Mesodermal cell (in vitro differentiated cells): ENCODE data around the gene PPP1R13L. TPM values are rescaled to one million over a fixed set of nuclear protein-coding genes. Genes with fewer than 3 reads are reported as not detected.

Experiments used
- H3K27ac ChIP-seq: 2 replicates; pipeline ENCODE4 v1.7.0; 2013; ENCODE audit warnings: mild to moderate bottlenecking, low read depth, low read length, moderate library complexity; ENCODE audit not compliant: severe bottlenecking
- H3K36me3 ChIP-seq: 2 replicates; pipeline ENCODE4 v1.7.1; 2013; ENCODE audit warnings: mild to moderate bottlenecking, low read length, moderate library complexity; ENCODE audit not compliant: control insufficient read depth, insufficient read depth
- H3K4me1 ChIP-seq: one replicate; pipeline ENCODE4 v1.7.1; 2013; ENCODE audit warnings: mild to moderate bottlenecking, low read length; ENCODE audit not compliant: insufficient read depth, control insufficient read depth, poor library complexity, severe bottlenecking
- H3K4me3 ChIP-seq: 2 replicates; pipeline ENCODE4 v1.7.0; 2013; ENCODE audit warnings: low read length, control low read depth, mild to moderate bottlenecking; ENCODE audit not compliant: insufficient read depth, poor library complexity, severe bottlenecking; ENCODE audit errors: extremely low read depth
- H3K9me3 ChIP-seq: 2 replicates; pipeline ENCODE4 v1.7.1; 2013; ENCODE audit warnings: mild to moderate bottlenecking, low read length, moderate library complexity; ENCODE audit not compliant: control insufficient read depth
- WGBS, 2 experiments: methylation state at CpG; one replicate each; pipeline ENCODE4 v1.1.5; 2013; ENCODE audit warnings: missing lambda C conversion rate in 2 of 2; ENCODE audit not compliant: insufficient coverage in 2 of 2; 5-methylcytosine and 5-hydroxymethylcytosine counted together
- polyA plus RNA-seq, 2 experiments: library from polyadenylated mRNA; stranded (reverse); fragments of 50-300 nt; gene quantifications; one replicate each; pipeline ENCODE4 v1.2.3, GENCODE V29; 2013

Gene PPP1R13L, protein sequence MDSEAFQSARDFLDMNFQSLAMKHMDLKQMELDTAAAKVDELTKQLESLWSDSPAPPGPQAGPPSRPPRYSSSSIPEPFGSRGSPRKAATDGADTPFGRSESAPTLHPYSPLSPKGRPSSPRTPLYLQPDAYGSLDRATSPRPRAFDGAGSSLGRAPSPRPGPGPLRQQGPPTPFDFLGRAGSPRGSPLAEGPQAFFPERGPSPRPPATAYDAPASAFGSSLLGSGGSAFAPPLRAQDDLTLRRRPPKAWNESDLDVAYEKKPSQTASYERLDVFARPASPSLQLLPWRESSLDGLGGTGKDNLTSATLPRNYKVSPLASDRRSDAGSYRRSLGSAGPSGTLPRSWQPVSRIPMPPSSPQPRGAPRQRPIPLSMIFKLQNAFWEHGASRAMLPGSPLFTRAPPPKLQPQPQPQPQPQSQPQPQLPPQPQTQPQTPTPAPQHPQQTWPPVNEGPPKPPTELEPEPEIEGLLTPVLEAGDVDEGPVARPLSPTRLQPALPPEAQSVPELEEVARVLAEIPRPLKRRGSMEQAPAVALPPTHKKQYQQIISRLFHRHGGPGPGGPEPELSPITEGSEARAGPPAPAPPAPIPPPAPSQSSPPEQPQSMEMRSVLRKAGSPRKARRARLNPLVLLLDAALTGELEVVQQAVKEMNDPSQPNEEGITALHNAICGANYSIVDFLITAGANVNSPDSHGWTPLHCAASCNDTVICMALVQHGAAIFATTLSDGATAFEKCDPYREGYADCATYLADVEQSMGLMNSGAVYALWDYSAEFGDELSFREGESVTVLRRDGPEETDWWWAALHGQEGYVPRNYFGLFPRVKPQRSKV
- polyA plus RNA-seq (2013, experiment 1 of 2) = 32.4 TPM
- 27.7 TPM for polyA plus RNA-seq (2013, experiment 2 of 2)

GRCh38 chr19:45404557-45405434, at the start of gene PPP1R13L:
PPP1R13L (minus strand) TSS chr19:45405069; CDS start chr19:45398318, 6,751 bp downstream.
- 2 to 3% methylated on average over 40 to 45 of the region's 46 CpGs for WGBS, 2 experiments
- Histone ChIP-seq H3K36me3 (peaks cover 25% of the 10 kb centered on the region), H3K4me1 (peaks cover 20% of the 10 kb centered on the region), H3K27ac (peak within 1 kb of the TSS; percentile 99), H3K9me3 (no peaks in the 10 kb centered on the region), H3K4me3 (peak within 1 kb of the TSS; percentile 86)

DNA sequence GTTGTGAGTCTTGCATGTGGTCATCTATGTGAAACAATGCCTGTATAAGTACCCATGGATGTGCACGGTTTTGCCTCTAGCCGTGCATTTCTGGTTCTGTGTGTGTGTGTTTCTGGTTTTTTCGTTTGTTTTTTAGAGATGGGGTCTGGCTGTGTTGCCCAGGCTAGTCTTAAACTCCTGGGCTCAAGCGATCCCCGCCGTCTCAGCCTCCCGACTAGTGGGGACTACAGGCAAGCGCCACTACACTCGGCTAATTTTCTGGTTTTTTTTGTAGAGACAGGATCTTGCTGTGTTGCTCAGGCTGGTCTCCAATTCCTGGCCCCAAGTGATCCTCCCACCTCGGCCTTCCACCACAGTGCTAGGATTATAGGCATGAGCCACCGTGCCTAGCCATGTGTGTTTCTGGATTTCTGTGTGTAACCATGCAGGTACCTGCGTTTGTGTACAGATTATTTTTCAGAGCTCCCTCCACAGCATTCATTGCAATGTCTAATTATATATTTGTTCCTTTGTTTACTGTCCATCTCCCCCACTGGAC, 47.0 kb upstream of the PPP1R13L start:
- Histone ChIP-seq H3K27ac (no peak overlapping the region), H3K4me3 (no peak overlapping the region), H3K9me3 (no peaks in the 10 kb centered on the region), H3K36me3 (no peaks in the 10 kb centered on the region), H3K4me1 (peaks cover 26% of the 10 kb centered on the region)
- 93 to 95% methylated on average over 9 of the region's 12 CpGs for WGBS, 2 experiments

DNA sequence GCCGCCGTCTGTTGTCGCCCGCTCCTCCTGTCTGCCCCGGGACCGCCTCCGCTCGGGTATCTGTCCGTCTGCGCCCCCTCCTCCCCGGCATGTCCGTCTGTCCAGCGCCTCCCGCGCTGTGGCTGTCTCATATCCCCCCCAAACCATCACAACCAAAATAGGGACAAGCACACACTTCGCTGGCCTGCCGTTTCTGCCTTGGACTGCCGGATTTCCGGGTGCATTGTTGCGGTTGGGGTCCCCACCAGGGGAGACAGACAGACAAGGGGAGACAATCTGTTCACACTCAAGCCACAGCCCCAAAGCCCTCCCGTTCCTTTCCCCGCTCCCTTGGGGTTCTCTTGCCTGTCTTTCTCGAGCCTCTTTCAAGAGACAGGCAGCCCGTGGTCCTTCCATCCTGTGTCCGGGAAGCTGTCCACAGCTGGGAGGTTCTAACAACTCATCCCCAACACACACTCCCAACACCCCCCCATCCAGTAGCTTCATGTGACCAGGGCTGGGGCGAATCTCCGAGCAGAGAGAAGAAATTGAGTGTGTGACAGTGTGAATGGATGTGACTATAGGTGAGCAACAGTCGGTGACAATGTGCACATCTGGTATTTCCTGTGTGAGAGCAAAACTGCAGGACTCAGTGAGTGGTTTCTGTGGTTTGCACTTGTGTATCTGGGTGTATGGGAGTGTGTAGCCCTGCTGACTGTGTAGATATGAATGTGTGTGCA, 46.4 kb upstream of the PPP1R13L start:
- WGBS, 2 experiments = 24 to 29% methylated on average over 23 to 24 of the region's 28 CpGs
- Histone ChIP-seq H3K36me3 (no peaks in the 10 kb centered on the region), H3K9me3 (no peaks in the 10 kb centered on the region), H3K27ac (peak overlapping the region; percentile 94), H3K4me1 (peaks cover 24% of the 10 kb centered on the region), H3K4me3 (peak overlapping the region; percentile 46)

DNA sequence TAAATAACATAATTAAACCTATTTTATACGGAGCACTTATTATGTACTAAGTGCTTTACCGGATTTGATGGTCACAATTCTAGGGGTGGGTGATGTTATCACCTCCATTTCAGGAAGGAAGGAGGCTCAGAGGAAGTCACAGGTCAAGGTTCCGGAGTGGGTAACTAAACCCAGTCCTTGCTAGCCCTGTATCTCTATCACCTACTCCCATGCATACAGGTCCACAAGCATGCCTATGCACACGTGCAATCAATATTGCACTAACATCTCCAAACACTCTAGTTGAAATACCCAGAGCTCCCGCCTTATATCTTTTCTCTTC, 45.1 kb upstream of the PPP1R13L start:
- Histone ChIP-seq H3K4me1 (peaks cover 15% of the 10 kb centered on the region), H3K9me3 (no peaks in the 10 kb centered on the region), H3K36me3 (no peaks in the 10 kb centered on the region), H3K4me3 (peak overlapping the region; percentile 33), H3K27ac (peak overlapping the region; percentile 90)
- 76 to 86% methylated on average over 3 of the region's 5 CpGs for WGBS, 2 experiments

GRCh38 chr19:45448887-45449299, 44.0 kb upstream of the PPP1R13L start:
- WGBS, 2 experiments = 85 to 91% methylated on average over 6 of the region's 7 CpGs
- H3K4me3 ChIP-seq = no peak overlapping the region
- no peaks in the 10 kb centered on the region for H3K36me3 ChIP-seq
- no peaks in the 10 kb centered on the region for H3K9me3 ChIP-seq
- H3K4me1 ChIP-seq = peaks cover 10% of the 10 kb centered on the region
- H3K27ac ChIP-seq = no peak overlapping the region

GRCh38 chr19:45448425-45448756, 43.5 kb upstream of the PPP1R13L start:
- Histone ChIP-seq H3K36me3 (no peaks in the 10 kb centered on the region), H3K4me3 (no peak overlapping the region), H3K27ac (no peak overlapping the region), H3K4me1 (peaks cover 9% of the 10 kb centered on the region), H3K9me3 (no peaks in the 10 kb centered on the region)
- 88 to 97% methylated on average over 2 of the region's 3 CpGs for WGBS, 2 experiments

- 89 to 96% methylated on average over 7 of the region's 7 CpGs for WGBS, 2 experiments
- Histone ChIP-seq H3K27ac (no peak overlapping the region), H3K4me1 (peaks cover 16% of the 10 kb centered on the region)
Measured at GRCh38 chr19:45446944-45447343, 42.1 kb upstream of the PPP1R13L start.

GRCh38 chr19:45446295-45446694, 41.4 kb upstream of the PPP1R13L start:
- Histone ChIP-seq H3K4me1 (peaks cover 12% of the 10 kb centered on the region), H3K4me3 (no peak overlapping the region), H3K27ac (no peak overlapping the region), H3K9me3 (no peaks in the 10 kb centered on the region), H3K36me3 (no peaks in the 10 kb centered on the region)
- WGBS, 2 experiments = 90 to 96% methylated on average over 3 of the region's 6 CpGs

More at GRCh38 chr19:45446944-45447343, 42.1 kb upstream of the PPP1R13L start:
- Histone ChIP-seq H3K4me3 (no peak overlapping the region), H3K9me3 (no peaks in the 10 kb centered on the region), H3K36me3 (no peaks in the 10 kb centered on the region)

DNA sequence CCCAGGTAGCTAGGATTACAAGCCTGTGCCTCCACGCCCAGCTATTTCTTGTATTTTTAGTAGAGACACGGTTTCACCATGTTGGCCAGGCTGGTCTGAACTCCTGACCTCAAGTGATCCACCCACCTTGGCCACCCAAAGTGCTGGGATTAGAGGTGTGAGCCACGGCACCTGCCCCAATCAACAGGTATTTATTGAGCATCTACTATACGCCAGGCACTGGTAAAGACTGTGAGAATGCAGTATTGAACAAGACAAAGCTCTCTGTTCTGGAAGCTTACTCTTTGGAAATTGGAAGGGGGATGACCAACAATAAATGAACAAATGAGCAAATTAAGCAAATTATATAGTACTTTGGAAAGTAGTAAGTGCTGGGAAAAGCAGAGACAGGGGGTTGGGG, 40.3 kb upstream of the PPP1R13L start:
- WGBS, 2 experiments = 91 to 93% methylated on average over 4 of the region's 4 CpGs
- Histone ChIP-seq H3K4me1 (peaks cover 16% of the 10 kb centered on the region), H3K9me3 (no peaks in the 10 kb centered on the region), H3K36me3 (no peaks in the 10 kb centered on the region), H3K27ac (no peak overlapping the region), H3K4me3 (no peak overlapping the region)
